ENCODE results near the gene ZNF354C.
"Not testable (repeated sequence)": the region's sequence is repeated elsewhere in the genome, so short reads cannot be mapped to it uniquely, and the experiment has no call there.

Gene ZNF354C

GRCh38 chr5:179079165-179079987, 19.2 kb downstream of the ZNF354C start:
- POLR2A ChIA-PET (ENCODE audit: low non-redundant PET): no interaction called here
- CTCF ChIA-PET: no interaction called here
- no peak for DNase-seq (ENCODE audit: low spot score)
- TF ChIP-seq CTCF (conservative IDR thresholded peaks at IDR 0.05; ENCODE audit: low read depth): no peak
- no peak overlapping the region for H3K27ac ChIP-seq

GRCh38 chr5:179080724-179081123, 20.6 kb downstream of the ZNF354C start:
- ChIA-PET POLR2A (ENCODE audit: low non-redundant PET) (no interaction called here), CTCF (no interaction called here)
- H3K27ac ChIP-seq: no peak overlapping the region
- TF ChIP-seq CTCF (conservative IDR thresholded peaks at IDR 0.05; ENCODE audit: low read depth): no peak
- DNase-seq (ENCODE audit: low spot score): no peak

- POLR2A ChIA-PET (ENCODE audit: low non-redundant PET): no interaction called here
- no peak for TF ChIP-seq CTCF (conservative IDR thresholded peaks at IDR 0.05; ENCODE audit: low read depth)
- DNase-seq (ENCODE audit: low spot score): no peak
- CTCF ChIA-PET: interaction anchor here (0.6 kb wide), 1 partner anchor 51 kb away, joined by 5 read pairs; no protein-coding TSS in a partner anchor
- no peak overlapping the region for H3K27ac ChIP-seq
Measured at GRCh38 chr5:179089502-179089901, 29.3 kb downstream of the ZNF354C start.

GRCh38 chr5:179101282-179101681, 41.1 kb downstream of the ZNF354C start:
- DNase-seq (ENCODE audit: low spot score); POLR2A ChIA-PET (ENCODE audit: low non-redundant PET); CTCF ChIA-PET; H3K27ac ChIP-seq: not testable (repeated sequence)

GRCh38 chr5:179110528-179110927, 50.4 kb downstream of the ZNF354C start:
- no peak for DNase-seq (ENCODE audit: low spot score)
- ChIA-PET CTCF (interaction anchor here (0.7 kb wide), 1 partner anchor 216 kb away, joined by 4 read pairs; no protein-coding TSS in a partner anchor), POLR2A (ENCODE audit: low non-redundant PET) (no interaction called here)
- no peak overlapping the region for H3K27ac ChIP-seq
- no peak for TF ChIP-seq CTCF (conservative IDR thresholded peaks at IDR 0.05; ENCODE audit: low read depth)

GRCh38 chr5:179111267-179112207, 51.4 kb downstream of the ZNF354C start:
- no peak for DNase-seq (ENCODE audit: low spot score)
- ChIA-PET CTCF (no interaction called here), POLR2A (ENCODE audit: low non-redundant PET) (no interaction called here)
- no peak overlapping the region for H3K27ac ChIP-seq
- TF ChIP-seq CTCF (conservative IDR thresholded peaks at IDR 0.05; ENCODE audit: low read depth): no peak

Data from RWPE1 (cell line).